Astrocyte (in vitro differentiated cells and primary cell): ENCODE results near the gene ATP5PB.

Source experiments
- CTCF ChIP-seq: IDR thresholded peaks from 2 replicates; pipeline ENCODE4 v1.5.1; 2011; ENCODE audit warnings: low read depth, mild to moderate bottlenecking, inconsistent platforms, low read length, moderate library complexity; ENCODE audit not compliant: insufficient read depth
- EZH2 ChIP-seq: IDR thresholded peaks from 2 replicates; pipeline ENCODE4 v1.6.1; 2012; ENCODE audit warnings: mild to moderate bottlenecking, low read length, inconsistent platforms; ENCODE audit not compliant: insufficient read depth

- no peak for TF ChIP-seq CTCF
- no peak for TF ChIP-seq EZH2
Measured at GRCh38 chr1:111484391-111485026, 35.2 kb downstream of the ATP5PB start.
